Kidney epithelial cell (primary cell): ENCODE results near the gene C11orf21. TPM values are rescaled to one million over a fixed set of nuclear protein-coding genes. Genes with fewer than 3 reads are reported as not detected.

Source experiments
- DNase-seq: peaks from one replicate; pipeline ENCODE4 v3.0.0-alpha.2; 2010; ENCODE audit warnings: low read depth
- H3K27me3 ChIP-seq: 2 replicates; pipeline ENCODE4 v1.6.0; 2011; ENCODE audit warnings: low read length; ENCODE audit not compliant: control insufficient read depth, insufficient read depth
- H3K36me3 ChIP-seq: 2 replicates; pipeline ENCODE4 v1.5.1; 2011; ENCODE audit warnings: low read length; ENCODE audit not compliant: control insufficient read depth, insufficient read depth
- H3K4me3 ChIP-seq: 2 replicates; pipeline ENCODE4 v1.5.1; 2011; ENCODE audit warnings: low read depth, mild to moderate bottlenecking, control low read depth, low read length
- CTCF ChIP-seq: IDR thresholded peaks from 2 replicates; pipeline ENCODE4 v1.5.1; 2011; ENCODE audit warnings: mild to moderate bottlenecking, moderate library complexity, low read length, control low read depth, inconsistent platforms; ENCODE audit not compliant: insufficient read depth, poor library complexity, severe bottlenecking
- total RNA-seq: library from RNA; depleted of rRNA; stranded (reverse); fragments of >200 nt; gene quantifications from 2 replicates; pipeline ENCODE4 v1.2.3, GENCODE V29; 2015

The C11orf21 gene
- total RNA-seq, 1 donor from 2014 or later, result not detected

- H3K27me3 ChIP-seq, result peaks cover 4% of the 10 kb centered on the region
- DNase-seq, result no peak
- no peaks in the 10 kb centered on the region for H3K36me3 ChIP-seq
- TF ChIP-seq CTCF, result no peak
- no peak overlapping the region for H3K4me3 ChIP-seq
Observed at GRCh38 chr11:2311353-2312133, 9.8 kb upstream of the C11orf21 start.

- no peak for DNase-seq
- Histone ChIP-seq H3K36me3 (no peaks in the 10 kb centered on the region), H3K27me3 (peaks cover 3% of the 10 kb centered on the region), H3K4me3 (no peak overlapping the region)
- no peak for TF ChIP-seq CTCF
Observed at GRCh38 chr11:2310786-2311352, 9.2 kb upstream of the C11orf21 start.

GRCh38 chr11:2310073-2310785, 8.5 kb upstream of the C11orf21 start:
- no peak for DNase-seq
- no peak for TF ChIP-seq CTCF
- no peaks in the 10 kb centered on the region for H3K36me3 ChIP-seq
- no peak overlapping the region for H3K4me3 ChIP-seq
- H3K27me3 ChIP-seq, result peaks cover 3% of the 10 kb centered on the region

GRCh38 chr11:2309251-2310072, 7.7 kb upstream of the C11orf21 start:
- no peak for TF ChIP-seq CTCF
- no peak for DNase-seq
- Histone ChIP-seq H3K27me3 (peaks cover 3% of the 10 kb centered on the region), H3K4me3 (no peak overlapping the region), H3K36me3 (no peaks in the 10 kb centered on the region)

- peaks cover 3% of the 10 kb centered on the region for H3K27me3 ChIP-seq
- no peak for TF ChIP-seq CTCF
- no peak overlapping the region for H3K4me3 ChIP-seq
- no peak for DNase-seq
- H3K36me3 ChIP-seq, result no peaks in the 10 kb centered on the region
Observed at GRCh38 chr11:2308713-2309112, 7.0 kb upstream of the C11orf21 start.
